Parathyroid adenoma (tissue), 2 donors: ENCODE measurements around the gene B4GALT2.

Source experiments
- H2AFZ ChIP-seq: fragments of 300-600 bp; sonication (generic); one replicate; pipeline ENCODE4 v1.7.0; 2017; ENCODE audit warnings: antibody characterized with exemption, mild to moderate bottlenecking
- H3K27ac ChIP-seq: fragments of 300-600 bp; sonication (generic); one replicate; pipeline ENCODE4 v1.7.0; 2017
- H3K27me3 ChIP-seq: fragments of 300-600 bp; sonication (generic); one replicate; pipeline ENCODE4 v1.7.0; 2017; ENCODE audit warnings: low read length; ENCODE audit not compliant: control insufficient read depth, insufficient read depth
- H3K36me3 ChIP-seq: fragments of 300-600 bp; sonication (generic); one replicate; pipeline ENCODE4 v1.7.0; 2017; ENCODE audit warnings: low read length; ENCODE audit not compliant: control insufficient read depth, insufficient read depth
- H3K4me1 ChIP-seq: fragments of 300-600 bp; sonication (generic); one replicate; pipeline ENCODE4 v1.7.0; 2017; ENCODE audit warnings: control low read depth
- H3K4me2 ChIP-seq: fragments of 300-600 bp; sonication (generic); one replicate; pipeline ENCODE4 v1.7.0; 2017; ENCODE audit warnings: low read length
- H3K4me3 ChIP-seq: fragments of 300-600 bp; sonication (generic); one replicate; pipeline ENCODE4 v1.7.0; 2017; ENCODE audit warnings: low read depth, low read length
- H3K79me2 ChIP-seq: fragments of 300-600 bp; sonication (generic); one replicate; pipeline ENCODE4 v1.7.0; 2017; ENCODE audit warnings: control low read depth
- H3K9ac ChIP-seq: fragments of 300-600 bp; sonication (generic); one replicate; pipeline ENCODE4 v1.7.0; 2017; ENCODE audit warnings: mild to moderate bottlenecking
- H3K9me3 ChIP-seq: fragments of 300-600 bp; sonication (generic); one replicate; pipeline ENCODE4 v1.7.0; 2017; ENCODE audit warnings: low read length; ENCODE audit not compliant: control insufficient read depth
- TF ChIP-seq, protein P1 (sequence below): fragments of 300-600 bp; sonication (generic); IDR thresholded peaks from one replicate; pipeline ENCODE4 v1.7.0; 2017; ENCODE audit warnings: antibody characterized with exemption, mild to moderate bottlenecking
- donor health status: primary hyperparathyroidism.

The B4GALT2 gene

GRCh38 chr1:43946236-43947060 is 32.6 kb upstream of the B4GALT2 start, which contains the start of gene IPO13:
IPO13 (plus strand) TSS chr1:43946950; CDS start chr1:43947601, 651 bp downstream.
- TF ChIP-seq, protein P1, sequence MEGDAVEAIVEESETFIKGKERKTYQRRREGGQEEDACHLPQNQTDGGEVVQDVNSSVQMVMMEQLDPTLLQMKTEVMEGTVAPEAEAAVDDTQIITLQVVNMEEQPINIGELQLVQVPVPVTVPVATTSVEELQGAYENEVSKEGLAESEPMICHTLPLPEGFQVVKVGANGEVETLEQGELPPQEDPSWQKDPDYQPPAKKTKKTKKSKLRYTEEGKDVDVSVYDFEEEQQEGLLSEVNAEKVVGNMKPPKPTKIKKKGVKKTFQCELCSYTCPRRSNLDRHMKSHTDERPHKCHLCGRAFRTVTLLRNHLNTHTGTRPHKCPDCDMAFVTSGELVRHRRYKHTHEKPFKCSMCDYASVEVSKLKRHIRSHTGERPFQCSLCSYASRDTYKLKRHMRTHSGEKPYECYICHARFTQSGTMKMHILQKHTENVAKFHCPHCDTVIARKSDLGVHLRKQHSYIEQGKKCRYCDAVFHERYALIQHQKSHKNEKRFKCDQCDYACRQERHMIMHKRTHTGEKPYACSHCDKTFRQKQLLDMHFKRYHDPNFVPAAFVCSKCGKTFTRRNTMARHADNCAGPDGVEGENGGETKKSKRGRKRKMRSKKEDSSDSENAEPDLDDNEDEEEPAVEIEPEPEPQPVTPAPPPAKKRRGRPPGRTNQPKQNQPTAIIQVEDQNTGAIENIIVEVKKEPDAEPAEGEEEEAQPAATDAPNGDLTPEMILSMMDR = peak; percentile 72
- peak within 1 kb of the TSS; percentile 94 for H3K4me2 ChIP-seq
- H3K9me3 ChIP-seq = no peaks in the 10 kb centered on the region
- H3K27ac ChIP-seq = peak within 1 kb of the TSS; percentile 99
- H3K36me3 ChIP-seq = no peaks in the 10 kb centered on the region
- peaks cover 8% of the 10 kb centered on the region for H3K79me2 ChIP-seq
- H3K4me3 ChIP-seq = peak within 1 kb of the TSS; percentile 87
- peak within 1 kb of the TSS; percentile 89 for H3K9ac ChIP-seq
- no peaks in the 10 kb centered on the region for H3K27me3 ChIP-seq
- H2AFZ ChIP-seq = peak within 1 kb of the TSS; percentile 93
- H3K4me1 ChIP-seq = peaks cover 8% of the 10 kb centered on the region

GRCh38 chr1:43947061-43947873 is 31.7 kb upstream of the B4GALT2 start:
- H3K36me3 ChIP-seq = no peaks in the 10 kb centered on the region
- TF ChIP-seq, protein P1 = no peak

DNA sequence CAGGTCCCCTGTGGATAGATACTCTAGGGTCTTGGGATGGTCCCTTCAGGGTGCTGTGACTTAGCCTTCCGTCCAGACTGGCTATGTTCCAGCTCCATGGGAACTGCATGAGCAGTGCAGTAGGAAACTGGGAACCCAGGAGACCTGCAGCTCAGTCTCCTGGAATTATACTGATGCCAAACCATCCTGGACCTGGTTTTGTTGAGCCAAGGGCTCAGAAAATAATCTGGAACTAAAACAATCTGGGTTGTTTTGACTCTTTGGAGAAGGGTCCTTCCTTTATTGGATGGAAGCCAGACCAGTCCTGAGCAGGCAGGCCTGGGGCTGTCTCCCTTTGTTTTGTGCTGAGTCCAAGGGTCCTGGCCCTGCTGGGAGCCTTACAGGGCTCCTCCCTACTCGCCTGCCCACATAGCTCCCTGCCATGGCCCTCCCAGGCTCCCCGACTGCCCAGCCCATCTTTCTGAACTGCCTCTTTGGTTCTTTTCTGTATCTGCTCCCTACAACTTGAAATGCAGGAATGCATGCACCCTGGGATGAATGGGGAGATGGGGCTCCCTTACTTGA is 31.1 kb upstream of the B4GALT2 start:
- Histone ChIP-seq H3K79me2 (peaks cover 8% of the 10 kb centered on the region), H3K4me1 (peaks cover 11% of the 10 kb centered on the region), H3K4me2 (peak overlapping the region; percentile 94), H3K9me3 (no peaks in the 10 kb centered on the region), H3K27ac (no peak overlapping the region), H3K27me3 (no peaks in the 10 kb centered on the region), H3K4me3 (peak overlapping the region; percentile 87), H2AFZ (no peak overlapping the region), H3K9ac (no peak overlapping the region), H3K36me3 (no peaks in the 10 kb centered on the region)
- TF ChIP-seq, protein P1 = no peak

More at GRCh38 chr1:43947061-43947873, 31.7 kb upstream of the B4GALT2 start:
- Histone ChIP-seq H3K4me3 (peak overlapping the region; percentile 87), H3K4me1 (peaks cover 8% of the 10 kb centered on the region), H3K9ac (peak overlapping the region; percentile 89), H2AFZ (peak overlapping the region; percentile 93), H3K27me3 (no peaks in the 10 kb centered on the region), H3K27ac (peak overlapping the region; percentile 99), H3K79me2 (peaks cover 8% of the 10 kb centered on the region), H3K4me2 (peak overlapping the region; percentile 94), H3K9me3 (no peaks in the 10 kb centered on the region)

DNA sequence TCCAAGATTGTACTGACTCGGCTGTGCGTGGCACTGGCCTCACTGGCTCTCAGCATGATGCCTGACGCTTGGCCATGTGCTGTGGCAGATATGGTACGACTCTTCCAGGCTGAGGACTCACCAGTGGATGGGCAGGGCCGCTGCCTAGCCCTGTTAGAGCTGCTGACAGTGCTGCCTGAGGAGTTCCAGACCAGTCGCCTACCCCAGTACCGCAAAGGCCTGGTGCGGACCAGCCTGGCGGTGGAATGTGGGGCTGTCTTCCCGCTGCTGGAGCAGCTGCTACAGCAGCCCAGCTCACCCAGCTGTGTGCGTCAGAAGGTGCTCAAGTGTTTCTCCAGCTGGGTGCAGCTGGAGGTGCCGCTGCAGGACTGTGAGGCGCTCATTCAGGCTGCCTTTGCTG is 29.3 kb upstream of the B4GALT2 start:
- H3K27me3 ChIP-seq = no peaks in the 10 kb centered on the region
- no peaks in the 10 kb centered on the region for H3K9me3 ChIP-seq
- H3K36me3 ChIP-seq = no peaks in the 10 kb centered on the region
- peaks cover 8% of the 10 kb centered on the region for H3K79me2 ChIP-seq
- no peak overlapping the region for H2AFZ ChIP-seq
- H3K4me2 ChIP-seq = no peak overlapping the region
- TF ChIP-seq, protein P1 = no peak
- H3K4me1 ChIP-seq = peaks cover 11% of the 10 kb centered on the region
- no peak overlapping the region for H3K27ac ChIP-seq
- H3K9ac ChIP-seq = no peak overlapping the region
- no peak overlapping the region for H3K4me3 ChIP-seq
